ENCODE data around the gene THSD7B.

The THSD7B gene

GRCh38 chr2:137525641-137526190 lies 760.4 kb downstream of the THSD7B start:
- H2BK5ac ChIP-seq (ENCODE audit: low read depth, low read length, poor library complexity): no peak overlapping the region
- no peak overlapping the region for H3K4ac ChIP-seq (ENCODE audit: low read depth, low read length)
- H3K18ac ChIP-seq (ENCODE audit: low read length): no peak overlapping the region
- no peak overlapping the region for H3K4me3 ChIP-seq (ENCODE audit: low read depth, low read length)
- no peak for DNase-seq
- no peaks in the 10 kb centered on the region for H3K27me3 ChIP-seq (ENCODE audit: insufficient read depth, low read length)
- WGBS (ENCODE audit: extremely low coverage, insufficient coverage, insufficient read length): no CpG with 5 or more reads among the region's 2 CpGs
- H4K8ac ChIP-seq (ENCODE audit: low read depth, low read length): no peak overlapping the region
- no peaks in the 10 kb centered on the region for H3K36me3 ChIP-seq (ENCODE audit: control insufficient read depth in 1 of 2, insufficient read depth in 2 of 2, low read length in 2 of 2)
- no peaks in the 10 kb centered on the region for H3K79me1 ChIP-seq (ENCODE audit: low read length)
- H3K27ac ChIP-seq (ENCODE audit: low read depth, low read length): no peak overlapping the region
- H4K91ac ChIP-seq (ENCODE audit: low read depth, low read length): no peak overlapping the region
- no peak overlapping the region for H3K4me2 ChIP-seq (ENCODE audit: low read length)
- no peak overlapping the region for H3K23ac ChIP-seq (ENCODE audit: low read length)
- H3K14ac ChIP-seq (ENCODE audit: low read length): no peak overlapping the region
- H2BK120ac ChIP-seq (ENCODE audit: insufficient read depth, low read length, poor library complexity): no peak overlapping the region
- no peak overlapping the region for H4K12ac ChIP-seq (ENCODE audit: low read depth, low read length)
- no peak overlapping the region for H3K9ac ChIP-seq (ENCODE audit: low read length)
- H2AFZ ChIP-seq (ENCODE audit: insufficient read depth, low read length, poor library complexity): no peak overlapping the region
- H2AK5ac ChIP-seq (ENCODE audit: low read length): no peak overlapping the region
- H3K79me2 ChIP-seq (ENCODE audit: control insufficient read depth, insufficient read depth, low read length, poor library complexity): no peaks in the 10 kb centered on the region
- H3K9me3 ChIP-seq (ENCODE audit: insufficient read depth, low read depth, low read length): no peaks in the 10 kb centered on the region
- no peak overlapping the region for H2BK12ac ChIP-seq (ENCODE audit: low read length)
- H3K4me1 ChIP-seq (ENCODE audit: control insufficient read depth in 1 of 2, insufficient read depth in 2 of 2, low read length in 2 of 2): no peaks in the 10 kb centered on the region

GRCh38 chr2:137535897-137536296 lies 770.6 kb downstream of the THSD7B start:
- Histone ChIP-seq H4K91ac (ENCODE audit: low read depth, low read length) (no peak overlapping the region), H3K4ac (ENCODE audit: low read depth, low read length) (no peak overlapping the region), H3K9ac (ENCODE audit: low read length) (no peak overlapping the region), H4K12ac (ENCODE audit: low read depth, low read length) (no peak overlapping the region), H4K8ac (ENCODE audit: low read depth, low read length) (no peak overlapping the region), H2AK5ac (ENCODE audit: low read length) (no peak overlapping the region), H2AFZ (ENCODE audit: insufficient read depth, low read length, poor library complexity) (no peak overlapping the region), H3K36me3 (ENCODE audit: control insufficient read depth in 1 of 2, insufficient read depth in 2 of 2, low read length in 2 of 2) (no peaks in the 10 kb centered on the region), H3K79me2 (ENCODE audit: control insufficient read depth, insufficient read depth, low read length, poor library complexity) (no peaks in the 10 kb centered on the region), H3K4me1 (ENCODE audit: control insufficient read depth in 1 of 2, insufficient read depth in 2 of 2, low read length in 2 of 2) (no peaks in the 10 kb centered on the region), H3K79me1 (ENCODE audit: low read length) (no peaks in the 10 kb centered on the region), H3K4me3 (ENCODE audit: low read depth, low read length) (no peak overlapping the region), H3K27ac (ENCODE audit: low read depth, low read length) (no peak overlapping the region), H3K14ac (ENCODE audit: low read length) (no peak overlapping the region), H3K27me3 (ENCODE audit: insufficient read depth, low read length) (no peaks in the 10 kb centered on the region), H3K23ac (ENCODE audit: low read length) (no peak overlapping the region), H2BK120ac (ENCODE audit: insufficient read depth, low read length, poor library complexity) (no peak overlapping the region), H2BK5ac (ENCODE audit: low read depth, low read length, poor library complexity) (no peak overlapping the region), H3K4me2 (ENCODE audit: low read length) (no peak overlapping the region), H3K9me3 (ENCODE audit: insufficient read depth, low read depth, low read length) (no peaks in the 10 kb centered on the region), H3K18ac (ENCODE audit: low read length) (no peak overlapping the region), H2BK12ac (ENCODE audit: low read length) (no peak overlapping the region)
- WGBS (ENCODE audit: extremely low coverage, insufficient coverage, insufficient read length): no CpG with 5 or more reads among the region's 5 CpGs
- no peak for DNase-seq

- no peak overlapping the region for H3K4me3 ChIP-seq (ENCODE audit: low read depth, low read length)
- H3K27me3 ChIP-seq (ENCODE audit: insufficient read depth, low read length): no peaks in the 10 kb centered on the region
- H2BK12ac ChIP-seq (ENCODE audit: low read length): no peak overlapping the region
- H3K9me3 ChIP-seq (ENCODE audit: insufficient read depth, low read depth, low read length): no peaks in the 10 kb centered on the region
- no peak overlapping the region for H2AFZ ChIP-seq (ENCODE audit: insufficient read depth, low read length, poor library complexity)
- no peak overlapping the region for H3K9ac ChIP-seq (ENCODE audit: low read length)
- H3K4ac ChIP-seq (ENCODE audit: low read depth, low read length): no peak overlapping the region
- no peak overlapping the region for H3K27ac ChIP-seq (ENCODE audit: low read depth, low read length)
- no peak overlapping the region for H4K91ac ChIP-seq (ENCODE audit: low read depth, low read length)
- no CpG with 5 or more reads among the region's 1 CpG for WGBS (ENCODE audit: extremely low coverage, insufficient coverage, insufficient read length)
- no peaks in the 10 kb centered on the region for H3K79me1 ChIP-seq (ENCODE audit: low read length)
- no peak overlapping the region for H3K4me2 ChIP-seq (ENCODE audit: low read length)
- no peak overlapping the region for H2BK120ac ChIP-seq (ENCODE audit: insufficient read depth, low read length, poor library complexity)
- no peak overlapping the region for H4K8ac ChIP-seq (ENCODE audit: low read depth, low read length)
- H2AK5ac ChIP-seq (ENCODE audit: low read length): no peak overlapping the region
- no peaks in the 10 kb centered on the region for H3K79me2 ChIP-seq (ENCODE audit: control insufficient read depth, insufficient read depth, low read length, poor library complexity)
- H4K12ac ChIP-seq (ENCODE audit: low read depth, low read length): no peak overlapping the region
- H3K14ac ChIP-seq (ENCODE audit: low read length): no peak overlapping the region
- no peaks in the 10 kb centered on the region for H3K4me1 ChIP-seq (ENCODE audit: control insufficient read depth in 1 of 2, insufficient read depth in 2 of 2, low read length in 2 of 2)
- H3K18ac ChIP-seq (ENCODE audit: low read length): no peak overlapping the region
- H3K23ac ChIP-seq (ENCODE audit: low read length): no peak overlapping the region
- H2BK5ac ChIP-seq (ENCODE audit: low read depth, low read length, poor library complexity): no peak overlapping the region
- DNase-seq: no peak
- H3K36me3 ChIP-seq (ENCODE audit: control insufficient read depth in 1 of 2, insufficient read depth in 2 of 2, low read length in 2 of 2): no peaks in the 10 kb centered on the region
Observed at GRCh38 chr2:137539336-137539735, 774.0 kb downstream of the THSD7B start.

GRCh38 chr2:137547842-137548241 lies 782.5 kb downstream of the THSD7B start:
- Histone ChIP-seq H2AFZ (ENCODE audit: insufficient read depth, low read length, poor library complexity) (no peak overlapping the region), H3K18ac (ENCODE audit: low read length) (no peak overlapping the region), H2BK5ac (ENCODE audit: low read depth, low read length, poor library complexity) (no peak overlapping the region), H3K36me3 (ENCODE audit: control insufficient read depth in 1 of 2, insufficient read depth in 2 of 2, low read length in 2 of 2) (no peaks in the 10 kb centered on the region), H3K4me3 (ENCODE audit: low read depth, low read length) (no peak overlapping the region), H3K27me3 (ENCODE audit: insufficient read depth, low read length) (no peaks in the 10 kb centered on the region), H3K4ac (ENCODE audit: low read depth, low read length) (no peak overlapping the region), H3K9me3 (ENCODE audit: insufficient read depth, low read depth, low read length) (no peaks in the 10 kb centered on the region), H3K14ac (ENCODE audit: low read length) (no peak overlapping the region), H2BK12ac (ENCODE audit: low read length) (no peak overlapping the region), H2AK5ac (ENCODE audit: low read length) (no peak overlapping the region), H4K91ac (ENCODE audit: low read depth, low read length) (no peak overlapping the region), H3K9ac (ENCODE audit: low read length) (no peak overlapping the region), H3K79me1 (ENCODE audit: low read length) (no peaks in the 10 kb centered on the region), H2BK120ac (ENCODE audit: insufficient read depth, low read length, poor library complexity) (no peak overlapping the region), H3K23ac (ENCODE audit: low read length) (no peak overlapping the region), H4K12ac (ENCODE audit: low read depth, low read length) (no peak overlapping the region), H3K27ac (ENCODE audit: low read depth, low read length) (no peak overlapping the region), H3K79me2 (ENCODE audit: control insufficient read depth, insufficient read depth, low read length, poor library complexity) (no peaks in the 10 kb centered on the region), H3K4me1 (ENCODE audit: control insufficient read depth in 1 of 2, insufficient read depth in 2 of 2, low read length in 2 of 2) (no peaks in the 10 kb centered on the region), H3K4me2 (ENCODE audit: low read length) (no peak overlapping the region), H4K8ac (ENCODE audit: low read depth, low read length) (no peak overlapping the region)
- DNase-seq: no peak
- whole genome bisulfite sequencing (ENCODE audit: extremely low coverage, insufficient coverage, insufficient read length): no CpG with 5 or more reads among the region's 6 CpGs

Measured in trophoblast cell (in vitro differentiated cells and primary cell).